Stomach smooth muscle (tissue), 2 donors: Measurements from ENCODE around the gene BARD1.
"Not testable (repeated sequence)": the region's sequence is repeated elsewhere in the genome, so short reads cannot be mapped to it uniquely, and the experiment has no call there.

ENCODE experiments used
- H3K27ac ChIP-seq: one replicate; pipeline ENCODE4 v1.7.0; 2013; ENCODE audit warnings: mild to moderate bottlenecking, low read length, inconsistent platforms
- H3K27me3 ChIP-seq, 2 donors: one replicate each; pipeline ENCODE4 v1.7.0; 2013; ENCODE audit warnings: low read length in 2 of 2; ENCODE audit not compliant: insufficient read depth in 2 of 2, control insufficient read depth in 1 of 2
- H3K36me3 ChIP-seq, 2 donors: one replicate each; pipeline ENCODE4 v1.7.0; 2013; ENCODE audit warnings: low read length in 2 of 2; ENCODE audit not compliant: control insufficient read depth in 2 of 2, insufficient read depth in 2 of 2
- H3K4me1 ChIP-seq: one replicate; pipeline ENCODE4 v1.7.0; 2013; ENCODE audit warnings: low read length; ENCODE audit not compliant: control insufficient read depth, insufficient read depth
- H3K4me3 ChIP-seq, 2 donors: one replicate each; pipeline ENCODE4 v1.7.0; 2013; ENCODE audit warnings: low read length in 2 of 2
- H3K9ac ChIP-seq, 2 donors: one replicate each; pipeline ENCODE4 v1.7.0; 2013; ENCODE audit warnings: low read length in 2 of 2, mild to moderate bottlenecking in 1 of 2
- H3K9me3 ChIP-seq, 2 donors: one replicate each; pipeline ENCODE4 v1.7.0; 2013; ENCODE audit warnings: low read length in 2 of 2; ENCODE audit not compliant: control insufficient read depth in 2 of 2
- donor health status: healthy.
- donor health status: Pancreatic carcinoma.

The BARD1 gene

DNA sequence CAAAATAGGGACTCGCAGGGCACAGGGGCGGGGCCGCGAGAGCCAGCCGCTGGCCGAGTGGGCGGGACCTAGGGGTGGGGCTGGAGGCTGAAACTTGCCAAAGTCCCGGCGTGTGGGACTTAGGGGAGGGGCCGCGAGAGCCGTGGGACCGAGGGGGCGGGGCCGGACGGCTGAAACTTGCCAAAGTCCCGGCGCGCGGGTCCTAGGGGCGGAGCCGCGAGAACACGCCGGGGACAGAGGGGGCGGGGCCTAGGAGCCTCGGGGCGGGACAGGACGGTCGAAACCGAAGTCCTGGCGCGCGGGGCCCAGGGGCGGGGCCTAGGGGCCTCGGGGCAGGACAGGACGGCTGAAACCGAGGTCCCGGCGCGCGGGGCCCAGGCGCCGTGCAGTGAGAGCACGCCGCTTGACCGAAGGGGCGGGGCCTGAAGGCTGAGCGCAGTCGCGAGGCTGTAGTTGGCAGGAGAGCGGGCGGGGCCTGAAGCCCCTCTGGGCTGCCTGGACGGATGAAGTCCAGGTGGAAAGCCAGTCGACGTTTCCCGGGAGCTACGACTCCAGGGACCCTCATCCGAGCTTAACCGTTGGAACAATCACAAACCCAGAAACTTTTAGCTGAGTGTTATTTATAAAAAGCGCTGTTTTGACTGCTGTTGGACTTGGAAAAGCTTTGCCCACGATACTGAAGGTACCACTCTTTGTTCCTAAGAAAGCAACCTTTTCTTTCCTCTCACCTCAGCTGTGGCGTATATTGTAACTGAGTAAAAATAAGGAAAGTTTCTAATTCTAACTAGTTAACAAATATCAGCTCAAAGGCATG lies 475 bp upstream of the BARD1 start:
- Histone ChIP-seq H3K4me3 (peak overlapping the region; percentile 74 to 88), H3K36me3 (no peaks in the 10 kb centered on the region), H3K9ac (peak overlapping the region; percentile 62 to 73), H3K4me1 (peaks cover 11% of the 10 kb centered on the region), H3K27me3 (no peaks in the 10 kb centered on the region), H3K27ac (peak overlapping the region; percentile 76), H3K9me3 (no peaks in the 10 kb centered on the region)

DNA sequence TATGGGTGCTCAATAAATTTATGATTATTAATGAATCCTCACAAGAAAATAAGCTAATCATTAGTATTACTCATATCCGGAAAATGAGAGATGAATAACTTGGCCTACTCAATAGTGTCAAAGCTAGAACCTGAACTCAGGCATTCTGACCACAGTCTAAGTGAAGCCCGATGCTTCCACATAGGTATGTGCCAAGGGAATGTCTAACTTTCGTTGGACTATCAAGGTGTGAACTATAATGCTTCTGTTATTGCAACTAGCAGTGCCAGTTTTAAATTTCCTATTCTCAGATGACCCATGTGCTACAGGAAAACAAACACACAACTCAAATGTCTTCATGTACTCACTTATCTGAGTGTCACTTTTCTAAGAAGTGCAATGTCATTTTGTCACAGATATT lies 1.8 kb downstream of the BARD1 start:
- H3K27me3 ChIP-seq: no peaks in the 10 kb centered on the region
- no peaks in the 10 kb centered on the region for H3K36me3 ChIP-seq
- peak overlapping the region; percentile 7 for H3K27ac ChIP-seq
- peaks cover 11% of the 10 kb centered on the region for H3K4me1 ChIP-seq
- no peaks in the 10 kb centered on the region for H3K9me3 ChIP-seq
- peak overlapping the region; percentile 68 to 88 for H3K4me3 ChIP-seq
- H3K9ac ChIP-seq: peak overlapping the region in 1 of 2 donors; percentile 50

DNA sequence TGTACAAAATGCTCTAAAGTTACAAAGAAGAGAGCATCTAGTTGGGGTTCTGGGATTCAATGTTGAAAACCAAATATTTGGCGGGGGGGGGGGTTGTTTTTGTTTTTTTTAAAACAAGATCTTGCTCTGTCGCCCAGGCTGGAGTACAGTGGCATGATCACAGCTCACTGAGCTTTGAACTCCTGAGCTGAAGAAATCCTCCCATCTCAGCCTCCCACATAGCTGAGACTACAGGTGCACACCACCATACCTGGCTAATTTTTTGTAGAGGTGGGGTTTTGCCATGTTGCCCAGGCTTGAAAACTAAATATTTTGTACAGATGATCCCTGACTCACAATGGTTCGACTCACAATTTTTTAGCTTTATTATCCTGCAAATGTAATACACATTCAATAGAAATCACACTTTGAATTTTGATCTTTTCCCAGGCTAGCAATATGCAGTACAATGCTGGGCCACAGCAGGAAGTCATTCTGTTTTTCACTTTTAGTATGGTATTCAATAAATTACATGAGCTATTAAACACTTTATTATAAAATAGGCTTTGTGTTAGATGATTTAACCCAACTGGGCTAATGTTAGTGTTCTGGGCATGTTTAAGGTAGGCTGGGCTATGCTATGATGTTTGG lies 7.6 kb downstream of the BARD1 start:
- Histone ChIP-seq H3K4me3 (no peak overlapping the region), H3K9me3 (no peaks in the 10 kb centered on the region), H3K9ac (no peak overlapping the region), H3K36me3 (no peaks in the 10 kb centered on the region), H3K27me3 (no peaks in the 10 kb centered on the region), H3K4me1 (peaks cover under 1% of the 10 kb centered on the region), H3K27ac (no peak overlapping the region)

DNA sequence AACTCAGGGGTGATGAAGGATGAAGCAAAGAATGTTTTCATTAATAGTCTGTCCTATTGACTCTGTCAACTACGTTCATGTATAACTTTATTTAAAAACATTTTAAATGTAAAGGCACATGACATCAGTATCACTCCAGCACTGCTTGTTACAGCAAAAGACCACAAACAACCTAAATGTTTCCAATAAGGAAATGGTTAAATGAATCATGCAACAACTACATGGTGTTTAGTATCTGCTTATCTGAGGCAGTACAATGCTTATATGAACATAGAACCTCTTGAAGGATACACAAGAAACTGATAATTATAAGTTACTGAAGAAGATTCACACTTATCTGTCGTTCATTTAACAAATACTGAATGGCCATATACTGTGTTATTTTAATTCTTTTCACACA lies 8.4 kb downstream of the BARD1 start:
- Histone ChIP-seq H3K4me1 (no peaks in the 10 kb centered on the region), H3K9ac (no peak overlapping the region), H3K27me3 (no peaks in the 10 kb centered on the region), H3K9me3 (no peaks in the 10 kb centered on the region), H3K27ac (no peak overlapping the region), H3K36me3 (no peaks in the 10 kb centered on the region), H3K4me3 (no peak overlapping the region)

DNA sequence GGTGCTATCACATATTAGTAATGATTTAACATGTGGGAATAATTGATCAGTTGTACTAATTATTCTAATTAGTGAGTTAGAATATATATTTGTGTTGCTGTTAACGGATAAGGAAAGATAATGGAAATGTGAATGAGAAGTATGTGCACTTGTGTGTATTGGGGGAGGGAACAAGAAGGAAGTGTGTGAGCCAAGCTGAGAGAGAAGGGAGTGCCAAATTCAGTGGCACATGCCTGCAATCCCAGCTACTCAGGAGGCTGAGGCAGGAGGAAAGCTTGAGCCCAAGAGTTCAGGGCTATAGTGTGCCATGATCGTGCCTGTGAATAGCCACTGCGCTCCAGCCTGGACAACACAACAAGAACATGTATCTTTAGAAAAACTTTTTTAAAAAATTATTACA lies 9.3 kb downstream of the BARD1 start:
- no peak overlapping the region for H3K9ac ChIP-seq
- no peak overlapping the region for H3K27ac ChIP-seq

DNA sequence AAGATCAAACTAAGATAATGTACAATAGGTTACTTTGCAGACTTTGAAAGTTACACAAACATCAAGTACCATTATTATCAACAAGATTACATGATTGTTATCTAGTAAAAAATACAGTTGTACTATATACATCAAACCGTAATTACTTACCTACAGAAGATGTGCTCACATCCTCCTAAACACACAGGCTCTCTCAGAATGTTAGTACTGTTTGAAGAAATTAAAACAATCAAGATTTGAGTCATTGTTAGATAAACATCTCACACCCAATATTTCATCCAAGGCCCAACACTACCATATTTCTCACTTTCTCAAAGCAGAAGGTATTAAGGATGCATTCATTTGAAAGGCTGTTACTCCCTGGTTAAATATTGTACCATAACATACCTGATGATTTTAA lies 12.6 kb downstream of the BARD1 start:
- Histone ChIP-seq H3K4me1 (no peaks in the 10 kb centered on the region), H3K4me3 (no peak overlapping the region), H3K9ac (no peak overlapping the region), H3K27me3 (no peaks in the 10 kb centered on the region), H3K9me3 (no peaks in the 10 kb centered on the region), H3K27ac (no peak overlapping the region), H3K36me3 (peaks cover 0 to 3% of the 10 kb centered on the region in 2 donors)

More for the DNA sequence above, 9.3 kb downstream of the BARD1 start:
- Histone ChIP-seq H3K4me1 (no peaks in the 10 kb centered on the region), H3K36me3 (peaks cover 0 to 3% of the 10 kb centered on the region in 2 donors), H3K4me3 (no peak overlapping the region), H3K9me3 (no peaks in the 10 kb centered on the region), H3K27me3 (no peaks in the 10 kb centered on the region)

DNA sequence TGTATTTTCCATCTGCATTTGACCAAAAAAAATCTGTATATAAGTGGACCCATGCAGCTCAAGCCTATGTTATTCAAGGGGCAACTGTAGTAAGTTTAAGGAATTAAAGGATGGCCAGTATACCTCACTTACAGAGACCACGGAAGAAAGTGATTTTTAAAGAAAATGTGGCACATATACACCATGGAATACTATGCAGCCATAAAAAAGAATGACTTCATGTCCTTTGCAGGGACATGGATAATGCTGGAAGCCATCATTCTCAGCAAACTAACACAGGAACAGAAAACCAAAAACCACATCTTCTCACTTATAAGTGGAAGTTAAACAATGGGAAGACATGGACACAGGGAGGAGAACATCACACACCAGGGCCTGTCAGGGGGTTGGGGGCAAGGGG lies 26.3 kb downstream of the BARD1 start:
- not testable (repeated sequence) for H3K4me3 ChIP-seq, H3K27ac ChIP-seq, H3K9me3 ChIP-seq, H3K4me1 ChIP-seq, H3K9ac ChIP-seq, H3K27me3 ChIP-seq
- peaks cover 8 to 25% of the 10 kb centered on the region in 2 donors for H3K36me3 ChIP-seq

DNA sequence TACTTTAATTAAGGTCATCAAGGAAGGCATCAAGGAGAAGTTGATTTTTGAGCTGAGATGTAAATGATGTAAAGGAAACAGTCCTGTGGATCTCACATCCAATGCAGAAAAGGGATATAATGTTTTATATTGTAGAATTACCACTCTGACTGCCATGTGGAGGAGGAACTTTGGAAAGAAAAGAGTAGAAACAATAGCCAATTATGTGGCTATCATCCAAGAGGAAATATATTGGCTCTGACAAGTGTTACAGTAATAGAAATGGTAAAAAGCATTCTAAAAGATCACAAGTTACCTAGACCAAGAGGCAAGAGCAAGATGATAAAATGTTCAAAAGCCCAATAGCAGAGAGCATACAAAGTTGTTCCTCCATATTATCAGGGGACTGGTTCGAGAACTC lies 26.8 kb downstream of the BARD1 start:
- no peak overlapping the region for H3K9ac ChIP-seq
- peaks cover 0 to 3% of the 10 kb centered on the region in 2 donors for H3K9me3 ChIP-seq
- H3K27me3 ChIP-seq: no peaks in the 10 kb centered on the region
- H3K4me1 ChIP-seq: no peaks in the 10 kb centered on the region
- peaks cover 8 to 25% of the 10 kb centered on the region in 2 donors for H3K36me3 ChIP-seq
- no peak overlapping the region for H3K27ac ChIP-seq
- H3K4me3 ChIP-seq: no peak overlapping the region

DNA sequence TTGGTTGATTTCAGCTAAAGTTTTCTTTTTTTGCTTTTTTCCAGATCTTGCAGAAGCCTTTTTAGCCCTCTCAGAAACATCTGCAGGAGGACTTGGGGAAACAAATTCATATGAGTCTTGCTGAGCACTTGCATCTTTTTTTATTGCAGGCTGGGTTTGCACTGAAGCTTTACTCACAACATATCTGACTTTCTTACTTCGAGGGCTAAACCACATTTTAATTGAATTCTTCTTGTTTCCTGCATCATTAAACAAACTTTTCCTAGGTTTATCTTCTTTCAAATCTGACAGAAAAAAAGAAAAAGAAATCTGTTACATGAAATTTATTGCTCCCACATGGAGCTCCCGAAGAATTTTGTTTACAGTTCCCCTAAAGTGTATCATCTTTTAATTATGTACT lies 28.3 kb downstream of the BARD1 start:
- Histone ChIP-seq H3K27me3 (no peaks in the 10 kb centered on the region), H3K9ac (no peak overlapping the region), H3K4me3 (no peak overlapping the region), H3K27ac (no peak overlapping the region), H3K9me3 (peaks cover 0 to 3% of the 10 kb centered on the region in 2 donors), H3K4me1 (no peaks in the 10 kb centered on the region), H3K36me3 (peaks cover 8 to 25% of the 10 kb centered on the region in 2 donors)

DNA sequence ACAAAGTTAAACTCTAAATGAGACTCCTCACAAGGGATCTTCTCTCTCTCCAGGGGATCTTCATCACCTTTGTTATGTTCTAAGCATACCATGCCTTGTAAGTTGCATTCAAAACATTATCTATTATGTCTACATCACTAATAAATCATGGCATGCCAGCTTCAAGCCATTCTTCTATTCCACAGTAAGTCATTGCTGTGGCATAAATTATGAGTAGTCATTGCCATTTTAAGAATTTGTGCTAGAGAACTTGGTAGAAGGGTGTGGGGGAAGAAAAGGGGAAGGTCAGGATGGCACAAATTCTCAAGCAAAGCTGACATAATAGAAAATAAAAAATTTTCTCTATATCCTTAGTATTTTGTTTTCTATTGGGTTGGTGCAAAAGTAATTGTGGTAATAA lies 33.5 kb downstream of the BARD1 start:
- no peaks in the 10 kb centered on the region for H3K4me1 ChIP-seq
- no peaks in the 10 kb centered on the region for H3K9me3 ChIP-seq
- no peak overlapping the region for H3K27ac ChIP-seq
- H3K36me3 ChIP-seq: peaks cover 5 to 17% of the 10 kb centered on the region in 2 donors
- no peaks in the 10 kb centered on the region for H3K27me3 ChIP-seq
- no peak overlapping the region for H3K4me3 ChIP-seq
- H3K9ac ChIP-seq: no peak overlapping the region

DNA sequence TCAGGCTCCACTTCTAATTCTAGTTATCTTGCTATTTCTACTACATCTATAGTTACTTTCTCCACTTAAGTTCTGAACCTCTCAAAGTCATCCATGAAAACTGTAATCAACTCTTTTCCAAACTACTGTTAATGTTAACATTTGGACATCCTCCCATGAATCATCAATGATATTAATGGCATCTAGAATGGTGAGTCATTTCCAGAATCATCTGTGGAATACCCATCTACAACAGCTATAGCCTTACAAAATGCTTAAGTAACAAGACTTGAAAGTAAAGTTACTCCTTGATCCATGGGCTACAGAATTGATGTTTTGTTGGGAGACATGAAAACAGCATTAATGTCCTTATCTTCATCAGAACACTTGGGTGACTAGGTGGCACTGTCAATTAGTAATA lies 35.4 kb downstream of the BARD1 start:
- no peaks in the 10 kb centered on the region for H3K27me3 ChIP-seq
- no peaks in the 10 kb centered on the region for H3K9me3 ChIP-seq
- H3K9ac ChIP-seq: no peak overlapping the region
- no peaks in the 10 kb centered on the region for H3K4me1 ChIP-seq
- H3K36me3 ChIP-seq: no peaks in the 10 kb centered on the region
- no peak overlapping the region for H3K27ac ChIP-seq
- H3K4me3 ChIP-seq: no peak overlapping the region
